Thoracic aorta (tissue), 2 donors: ENCODE measurements around the gene DCAF4. TPM values are rescaled to one million over a fixed set of nuclear protein-coding genes. Genes with fewer than 3 reads are reported as not detected.

ENCODE experiments used
- ATAC-seq: fragments of 150-250 bp; one replicate; pipeline ENCODE4 v1.8.0; 2017; ENCODE audit warnings: low read depth; ENCODE audit not compliant: insufficient number of reproducible peaks, low FRiP score
- DNase-seq: peaks from one replicate; pipeline ENCODE4 v3.0.0-alpha.2; 2020; ENCODE audit warnings: low spot score
- H3K27ac ChIP-seq, 2 donors: fragments of 200-600 bp; sonication (generic); 1 replicate in 1 of 2; 2 replicates in 1 of 2; pipeline ENCODE4 v1.5.1; 2016; ENCODE audit warnings: mild to moderate bottlenecking in 2 of 2, moderate library complexity in 2 of 2
- H3K27me3 ChIP-seq: fragments of 200-600 bp; sonication (generic); replicated peaks from 2 replicates; pipeline ENCODE4 v1.6.0; 2016; ENCODE audit warnings: mild to moderate bottlenecking; ENCODE audit not compliant: insufficient read depth
- H3K36me3 ChIP-seq: fragments of 200-600 bp; sonication (generic); one replicate; pipeline ENCODE4 v1.5.1; 2016
- H3K4me1 ChIP-seq, 2 donors: fragments of 200-600 bp; sonication (generic); 1 replicate in 1 of 2; 2 replicates in 1 of 2; pipeline versions ENCODE4 v1.5.1 to v1.6.0; 2016; ENCODE audit warnings: low read depth in 2 of 2, mild to moderate bottlenecking in 1 of 2; ENCODE audit not compliant: control insufficient read depth in 1 of 2
- H3K4me3 ChIP-seq: fragments of 200-600 bp; sonication (generic); 2 replicates; pipeline ENCODE4 v1.5.1; 2016; ENCODE audit warnings: mild to moderate bottlenecking
- H3K9me3 ChIP-seq: fragments of 200-600 bp; sonication (generic); 2 replicates; pipeline ENCODE4 v1.5.1; 2016
- CTCF ChIP-seq: fragments of 200-600 bp; sonication (generic); IDR thresholded peaks from one replicate; pipeline ENCODE4 v1.5.1; 2019; ENCODE audit warnings: antibody characterized with exemption
- total RNA-seq, 2 donors: library from RNA; depleted of rRNA; stranded (reverse); fragments of >200 nt; gene quantifications; one replicate each; pipeline versions ENCODE4 v1.1.0 to v1.2.3, GENCODE V29; 2016

Gene DCAF4
- total RNA-seq, 2 donors from 2014 or later = 13.1 to 65.5 TPM

GRCh38 chr14:72880820-72881219 is 45.4 kb upstream of the DCAF4 start:
- DNase-seq (no peak), ATAC-seq (no peak)
- H3K27me3 ChIP-seq = no peaks in the 10 kb centered on the region
- no peaks in the 10 kb centered on the region for H3K36me3 ChIP-seq
- no peak overlapping the region for H3K4me3 ChIP-seq
- no peaks in the 10 kb centered on the region for H3K4me1 ChIP-seq
- no peaks in the 10 kb centered on the region for H3K9me3 ChIP-seq
- no peak overlapping the region for H3K27ac ChIP-seq
- TF ChIP-seq CTCF = no peak

GRCh38 chr14:72881543-72881942 is 44.7 kb upstream of the DCAF4 start:
- H3K4me3 ChIP-seq = no peak overlapping the region
- TF ChIP-seq CTCF = no peak
- H3K4me1 ChIP-seq = no peaks in the 10 kb centered on the region
- H3K36me3 ChIP-seq = no peaks in the 10 kb centered on the region
- no peak overlapping the region for H3K27ac ChIP-seq
- ATAC-seq (no peak), DNase-seq (no peak)
- no peaks in the 10 kb centered on the region for H3K9me3 ChIP-seq
- no peaks in the 10 kb centered on the region for H3K27me3 ChIP-seq

GRCh38 chr14:72882047-72882446 is 44.2 kb upstream of the DCAF4 start:
- ATAC-seq (no peak), DNase-seq (no peak)
- Histone ChIP-seq H3K27ac (no peak overlapping the region), H3K27me3 (no peaks in the 10 kb centered on the region), H3K4me3 (no peak overlapping the region), H3K9me3 (no peaks in the 10 kb centered on the region), H3K36me3 (no peaks in the 10 kb centered on the region), H3K4me1 (no peaks in the 10 kb centered on the region)
- no peak for TF ChIP-seq CTCF

GRCh38 chr14:72882463-72882862 is 43.8 kb upstream of the DCAF4 start:
- no peak for TF ChIP-seq CTCF
- H3K9me3 ChIP-seq = no peaks in the 10 kb centered on the region
- no peaks in the 10 kb centered on the region for H3K36me3 ChIP-seq
- no peaks in the 10 kb centered on the region for H3K27me3 ChIP-seq
- H3K27ac ChIP-seq = no peak overlapping the region
- DNase-seq (no peak), ATAC-seq (no peak)
- H3K4me1 ChIP-seq = no peaks in the 10 kb centered on the region
- H3K4me3 ChIP-seq = no peak overlapping the region

- no peak for TF ChIP-seq CTCF
- H3K27me3 ChIP-seq = no peaks in the 10 kb centered on the region
- H3K36me3 ChIP-seq = no peaks in the 10 kb centered on the region
- no peaks in the 10 kb centered on the region for H3K4me1 ChIP-seq
- H3K27ac ChIP-seq = no peak overlapping the region
- H3K9me3 ChIP-seq = no peaks in the 10 kb centered on the region
- ATAC-seq (no peak), DNase-seq (no peak)
- H3K4me3 ChIP-seq = no peak overlapping the region
These were observed 43.2 kb upstream of the DCAF4 start for GRCh38 chr14:72883109-72883508.
